Endothelial cell of umbilical vein (primary cell): ENCODE measurements around the gene NSD2. TPM values are rescaled to one million over a fixed set of nuclear protein-coding genes. Genes with fewer than 3 reads are reported as not detected.

Experiments used
- BruUV-seq: library from RNA; stranded (reverse); fragments of 400-500 nt; replicated peaks from 2 replicates; lab custom pipeline; 2021; lab: Mats Ljungman, UMichigan
- CTCF ChIA-PET: fragments of 300-600, 350-600 bp; sonication (Branson Sonifier 250); formaldehyde crosslinking; loops from one replicate; lab custom pipeline; 2021; ENCODE audit warnings: antibody characterized with exemption, inconsistent platforms; lab: Charles Lee
- POLR2A ChIA-PET: fragments of 300-600, 350-600 bp; sonication (Branson Sonifier 250); formaldehyde crosslinking; loops from one replicate; lab custom pipeline; 2021; ENCODE audit warnings: antibody characterized with exemption, inconsistent platforms; lab: Charles Lee
- DNase-seq: peaks from one replicate; pipeline ENCODE4 v3.0.0-alpha.2; 2011; ENCODE audit warnings: low read depth, low spot score
- FAIRE-seq: peaks from 2 replicates; lab custom pipeline; 2011; peaks lifted over from hg19 to GRCh38; lab: Jason Lieb, UNC
- H2AFZ ChIP-seq: 2 replicates; pipeline ENCODE4 v1.6.0; 2012; ENCODE audit warnings: low read depth, low read length, control low read depth, inconsistent platforms
- H3K27ac ChIP-seq: 2 replicates; pipeline ENCODE4 v1.5.1; 2011; ENCODE audit warnings: low read depth, mild to moderate bottlenecking, control low read depth, low read length, moderate library complexity; ENCODE audit not compliant: insufficient read depth
- H3K27me3 ChIP-seq, 2 experiments: 2 replicates each; pipeline versions ENCODE4 v1.6.0 to v1.6.1; 2011; ENCODE audit warnings: low read length in 2 of 2, mixed read lengths in 1 of 2; ENCODE audit not compliant: control insufficient read depth in 2 of 2, insufficient read depth in 2 of 2
- H3K36me3 ChIP-seq, 2 experiments: 2 replicates in 1 of 2; 3 replicates in 1 of 2; pipeline ENCODE4 v1.5.1; 2011; ENCODE audit warnings: low read length in 2 of 2, mild to moderate bottlenecking in 1 of 2, moderate library complexity in 1 of 2; ENCODE audit not compliant: control insufficient read depth in 2 of 2, insufficient read depth in 2 of 2; ENCODE audit errors: extremely low read depth in 1 of 2
- H3K4me1 ChIP-seq: 3 replicates; pipeline ENCODE4 v1.5.1; 2011; ENCODE audit warnings: mild to moderate bottlenecking, low read length; ENCODE audit not compliant: control insufficient read depth, insufficient read depth; ENCODE audit errors: extremely low read depth
- H3K4me2 ChIP-seq: 2 replicates; pipeline ENCODE4 v1.6.1; 2011; ENCODE audit warnings: low read length, control low read depth, mixed read lengths; ENCODE audit not compliant: insufficient read depth
- H3K4me3 ChIP-seq, 3 experiments: fragments of 200-600 bp in 1 of 3; sonication (generic), shearing (Covaris generic) in 1 of 3; replicated peaks in 1 of 3; 2 replicates each; pipeline ENCODE4 v1.5.1; 2011 to 2016; ENCODE audit warnings: control low read depth in 3 of 3, low read length in 3 of 3, mild to moderate bottlenecking in 2 of 3, inconsistent platforms in 1 of 3, low read depth in 1 of 3, moderate library complexity in 1 of 3; ENCODE audit not compliant: insufficient read depth in 1 of 3
- H3K79me2 ChIP-seq: 2 replicates; pipeline ENCODE4 v1.6.0; 2012; ENCODE audit warnings: low read length, inconsistent platforms; ENCODE audit not compliant: control insufficient read depth, insufficient read depth
- H3K9ac ChIP-seq: replicated peaks from 2 replicates; pipeline ENCODE3; 2011; ENCODE audit warnings: low read length, control low read depth; ENCODE audit not compliant: insufficient read depth; ENCODE audit errors: extremely low read depth
- H3K9me1 ChIP-seq: replicated peaks from 3 replicates; pipeline ENCODE4 v1.6.0; 2011; ENCODE audit warnings: mild to moderate bottlenecking, low read length; ENCODE audit not compliant: control insufficient read depth, insufficient read depth; ENCODE audit errors: extremely low read depth
- H3K9me3 ChIP-seq: replicated peaks from 2 replicates; pipeline ENCODE4 v1.5.1; 2012; ENCODE audit warnings: low read length, inconsistent platforms; ENCODE audit not compliant: control insufficient read depth, insufficient read depth
- H4K20me1 ChIP-seq: replicated peaks from 2 replicates; pipeline ENCODE3; 2011; ENCODE audit warnings: mild to moderate bottlenecking, low read length; ENCODE audit not compliant: control insufficient read depth, insufficient read depth; ENCODE audit errors: extremely low read depth
- EZH2 ChIP-seq: IDR thresholded peaks from 2 replicates; pipeline ENCODE4 v1.6.1; 2012; ENCODE audit warnings: borderline replicate concordance, low read depth, mild to moderate bottlenecking, moderate library complexity, low read length, inconsistent platforms; ENCODE audit not compliant: severe bottlenecking
- FOS ChIP-seq: IDR thresholded peaks from 2 replicates; pipeline ENCODE4 v1.6.1; 2011; ENCODE audit warnings: mild to moderate bottlenecking, low read length, moderate library complexity, borderline replicate concordance; ENCODE audit not compliant: insufficient read depth
- GATA2 ChIP-seq: IDR thresholded peaks from 2 replicates; pipeline ENCODE4 v1.7.0; 2011; ENCODE audit warnings: low read depth, mild to moderate bottlenecking, moderate library complexity, mixed read lengths, low read length; ENCODE audit not compliant: insufficient read length, insufficient read depth
- JUN ChIP-seq: IDR thresholded peaks from 2 replicates; pipeline ENCODE4 v1.6.1; 2011; ENCODE audit warnings: borderline replicate concordance, low read depth; ENCODE audit not compliant: insufficient read length, insufficient read depth
- MYC ChIP-seq: IDR thresholded peaks from one replicate; pipeline ENCODE4 v1.6.1; 2011; ENCODE audit warnings: mild to moderate bottlenecking, low read depth, low read length
- POLR2A ChIP-seq: IDR thresholded peaks from 2 replicates; pipeline ENCODE4 v1.6.1; 2012; ENCODE audit warnings: low read depth, mild to moderate bottlenecking, control low read depth, low read length
- POLR2AphosphoS5 ChIP-seq: IDR thresholded peaks from 2 replicates; pipeline ENCODE4 v1.6.1; 2012; ENCODE audit warnings: low read depth, mild to moderate bottlenecking, control low read depth, low read length, moderate library complexity; ENCODE audit not compliant: insufficient read depth
- dilution Hi-C: fragments of 300-500 bp; cut with MboI; formaldehyde crosslinking; loops from one replicate; pipeline ENCODE4 v1.15.0; 2019; ENCODE audit warnings: low sequenced_read_pairs; ENCODE audit not compliant: extremely low pct_ligation_motif_present
- intact Hi-C: fragments of 100-400 bp; cut with micrococcal nuclease; formaldehyde crosslinking; loops from one replicate; pipeline ENCODE4 v1.10.0; 2022
- polyA plus RNA-seq, 4 experiments: library from polyadenylated mRNA; depleted of rRNA in 3 of 4; stranded (reverse) in 3 of 4; unstranded in 1 of 4; fragments of >200 nt; gene quantifications; 2 replicates each; pipeline versions ENCODE4 v1.2.1 to v1.2.3, GENCODE V29; 2011 to 2012; ENCODE audit warnings: missing spikeins in 1 of 4
- total RNA-seq: library from RNA; stranded (reverse); gene quantifications from 2 replicates; pipeline ENCODE4 v1.2.3, GENCODE V29; 2021
- TF ChIP-seq, protein P1 (sequence below), 2 donors: IDR thresholded peaks; 1 replicate in 1 of 2; 2 replicates in 1 of 2; pipeline ENCODE4 v1.5.1; 2011; ENCODE audit warnings: low read length in 2 of 2, mild to moderate bottlenecking in 2 of 2, moderate library complexity in 2 of 2, control low read depth in 1 of 2, inconsistent platforms in 1 of 2, low read depth in 1 of 2; ENCODE audit not compliant: insufficient read depth in 1 of 2; ENCODE audit errors: extremely low read depth in 1 of 2
- TF ChIP-seq, protein P2 (sequence below): IDR thresholded peaks from 2 replicates; pipeline ENCODE4 v1.6.1; 2011; ENCODE audit not compliant: insufficient read depth, insufficient read length

The NSD2 gene
- total and polyA plus RNA-seq, 2 donors (not counting 3 experiments of a cell fraction or from before 2014, with no cell fraction given), result 31.3 to 171 TPM

DNA sequence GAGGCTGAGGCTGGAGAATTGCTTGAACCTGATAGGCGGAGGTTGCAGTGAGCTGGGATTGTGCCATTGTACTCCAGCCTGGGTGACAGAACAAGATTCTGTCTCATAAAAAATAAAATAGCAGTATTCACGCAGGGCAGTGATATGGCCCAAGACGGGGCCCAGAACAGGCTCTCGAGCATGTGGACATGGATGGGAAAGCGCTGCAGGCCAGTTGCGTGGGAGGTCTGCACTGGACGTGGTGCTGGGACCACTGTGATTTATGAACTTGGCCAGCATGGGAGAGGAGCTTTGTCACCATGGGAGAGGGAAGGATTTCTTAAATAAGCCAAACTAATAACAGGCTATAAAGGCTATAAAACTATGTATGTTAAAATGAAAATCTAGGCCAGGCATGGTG is 51.6 kb downstream of the NSD2 start:
- no TSS peak for BruUV-seq
- CTCF ChIA-PET, result interaction anchor here (1.3 to 1.8 kb wide), 2 partner anchors 10 to 12 kb away, joined by 4 to 9 read pairs; no protein-coding TSS in a partner anchor
- Histone ChIP-seq H3K4me2 (no peak overlapping the region), H3K36me3 (peaks cover 13 to 19% of the 10 kb centered on the region in 2 experiments), H3K79me2 (peaks cover 62% of the 10 kb centered on the region), H3K27me3 (no peaks in the 10 kb centered on the region), H3K9me3 (no peaks in the 10 kb centered on the region), H2AFZ (no peak overlapping the region), H3K4me1 (no peaks in the 10 kb centered on the region), H3K27ac (no peak overlapping the region), H3K4me3 (no peak overlapping the region), H3K9ac (no peak overlapping the region), H3K9me1 (no peaks in the 10 kb centered on the region), H4K20me1 (peaks cover 3% of the 10 kb centered on the region)
- POLR2A ChIA-PET, result no interaction called here
- TF ChIP-seq, protein P1, sequence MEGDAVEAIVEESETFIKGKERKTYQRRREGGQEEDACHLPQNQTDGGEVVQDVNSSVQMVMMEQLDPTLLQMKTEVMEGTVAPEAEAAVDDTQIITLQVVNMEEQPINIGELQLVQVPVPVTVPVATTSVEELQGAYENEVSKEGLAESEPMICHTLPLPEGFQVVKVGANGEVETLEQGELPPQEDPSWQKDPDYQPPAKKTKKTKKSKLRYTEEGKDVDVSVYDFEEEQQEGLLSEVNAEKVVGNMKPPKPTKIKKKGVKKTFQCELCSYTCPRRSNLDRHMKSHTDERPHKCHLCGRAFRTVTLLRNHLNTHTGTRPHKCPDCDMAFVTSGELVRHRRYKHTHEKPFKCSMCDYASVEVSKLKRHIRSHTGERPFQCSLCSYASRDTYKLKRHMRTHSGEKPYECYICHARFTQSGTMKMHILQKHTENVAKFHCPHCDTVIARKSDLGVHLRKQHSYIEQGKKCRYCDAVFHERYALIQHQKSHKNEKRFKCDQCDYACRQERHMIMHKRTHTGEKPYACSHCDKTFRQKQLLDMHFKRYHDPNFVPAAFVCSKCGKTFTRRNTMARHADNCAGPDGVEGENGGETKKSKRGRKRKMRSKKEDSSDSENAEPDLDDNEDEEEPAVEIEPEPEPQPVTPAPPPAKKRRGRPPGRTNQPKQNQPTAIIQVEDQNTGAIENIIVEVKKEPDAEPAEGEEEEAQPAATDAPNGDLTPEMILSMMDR (IDR thresholded peaks at IDR 0.05; ENCODE audit: extremely low read depth in 1 of 2, insufficient read depth in 1 of 2, low read depth in 1 of 2, low read length in 2 of 2), result no peak
- TF ChIP-seq EZH2 (no peak), POLR2AphosphoS5 (no peak), GATA2 (no peak), FOS (no peak), POLR2A (no peak), JUN (no peak), MYC (no peak)
- TF ChIP-seq, protein P2, sequence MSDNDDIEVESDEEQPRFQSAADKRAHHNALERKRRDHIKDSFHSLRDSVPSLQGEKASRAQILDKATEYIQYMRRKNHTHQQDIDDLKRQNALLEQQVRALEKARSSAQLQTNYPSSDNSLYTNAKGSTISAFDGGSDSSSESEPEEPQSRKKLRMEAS, result no peak
- DNase-seq (no peak), FAIRE-seq (no peak)
- dilution Hi-C loops, result no loop called here
- intact Hi-C loops, result no loop called here
